ENCODE measurements around the gene CLIC6. TPM values are rescaled to one million over a fixed set of nuclear protein-coding genes. Genes with fewer than 3 reads are reported as not detected.

Gene CLIC6
- polyA plus RNA-seq, 5 donors, result 35.9 to 51.1 (median 43.4) TPM

GRCh38 chr21:34724131-34724856 lies 55.5 kb downstream of the CLIC6 start:
- no peak for DNase-seq

GRCh38 chr21:34724857-34725195 lies 56.0 kb downstream of the CLIC6 start:
- DNase-seq, result no peak

- no peak for DNase-seq
Measured at GRCh38 chr21:34726627-34727337, 58.0 kb downstream of the CLIC6 start.

- peak; percentile 23 to 30 for DNase-seq
Measured at GRCh38 chr21:34728479-34728878, 59.7 kb downstream of the CLIC6 start.

- no peak for DNase-seq
Measured at GRCh38 chr21:34730194-34730593, 61.4 kb downstream of the CLIC6 start.

- DNase-seq, result no peak
Measured at GRCh38 chr21:34730756-34731445, 62.1 kb downstream of the CLIC6 start.

- no peak for DNase-seq
Measured at GRCh38 chr21:34732388-34732821, 63.6 kb downstream of the CLIC6 start.

GRCh38 chr21:34733852-34734251 lies 65.1 kb downstream of the CLIC6 start:
- no peak for DNase-seq

GRCh38 chr21:34734696-34735095 lies 65.9 kb downstream of the CLIC6 start:
- DNase-seq, result no peak

- no peak for DNase-seq
Measured at GRCh38 chr21:34736116-34736874, 67.5 kb downstream of the CLIC6 start.

GRCh38 chr21:34737115-34737514 lies 68.3 kb downstream of the CLIC6 start:
- DNase-seq, result no peak

GRCh38 chr21:34740198-34740597 lies 71.4 kb downstream of the CLIC6 start:
- DNase-seq, result no peak

GRCh38 chr21:34743285-34743684 lies 74.5 kb downstream of the CLIC6 start:
- DNase-seq, result no peak

- DNase-seq, result no peak
Measured at GRCh38 chr21:34743831-34744230, 75.0 kb downstream of the CLIC6 start.

- DNase-seq, result no peak
Measured at GRCh38 chr21:34744801-34745200, 76.0 kb downstream of the CLIC6 start.

- peak; percentile 66 to 75 for DNase-seq
Measured at GRCh38 chr21:34745557-34746255, 76.9 kb downstream of the CLIC6 start.

- no peak for DNase-seq
Measured at GRCh38 chr21:34748862-34749261, 80.1 kb downstream of the CLIC6 start.

- DNase-seq, result no peak
Measured at GRCh38 chr21:34754690-34755647, 86.2 kb downstream of the CLIC6 start.

GRCh38 chr21:34761758-34762330 lies 93.0 kb downstream of the CLIC6 start:
- DNase-seq, result no peak

- DNase-seq, result no peak
Measured at GRCh38 chr21:34762786-34763185, 94.0 kb downstream of the CLIC6 start.
